Activated CD8-positive, alpha-beta T cell treated with anti-CD3 and anti-CD28 coated beads, Interleukin-2, amount 10 ng/mL, durations not matched to agents 7 days and 5 days (primary cell): ENCODE results near the gene APOH. TPM values are rescaled to one million over a fixed set of nuclear protein-coding genes. Genes with fewer than 3 reads are reported as not detected.

Experiments
- ATAC-seq: fragments of 150-1000 bp; cut with Tn5 transposase; one replicate; pipeline ENCODE4 v1.10.0; 2021; ENCODE audit warnings: moderate library complexity
- CTCF ChIA-PET: fragments of 350-600 bp; sonication (Branson Sonifier 250); formaldehyde crosslinking; loops from one replicate; lab custom pipeline; 2021; ENCODE audit warnings: antibody characterized with exemption; lab: Charles Lee
- POLR2A ChIA-PET: fragments of 350-600 bp; sonication (Branson Sonifier 250); formaldehyde crosslinking; loops from one replicate; lab custom pipeline; 2021; ENCODE audit warnings: antibody characterized with exemption; lab: Charles Lee
- DNase-seq: peaks from one replicate; pipeline ENCODE4 v3.0.0-alpha.2; 2020
- H3K27ac Mint-ChIP-seq: one replicate; pipeline ENCODE4 v1.8.0; 2021; ENCODE audit warnings: mild to moderate bottlenecking, mixed read lengths
- H3K27me3 Mint-ChIP-seq: one replicate; pipeline ENCODE4 v1.8.0; 2021; ENCODE audit warnings: low read depth, mixed read lengths
- H3K36me3 Mint-ChIP-seq: one replicate; pipeline ENCODE4 v1.8.0; 2021; ENCODE audit warnings: low read depth, mixed read lengths
- H3K4me1 Mint-ChIP-seq: one replicate; pipeline ENCODE4 v1.8.0; 2021; ENCODE audit warnings: low read depth, mixed read lengths
- H3K4me3 Mint-ChIP-seq: one replicate; pipeline ENCODE4 v1.8.0; 2021; ENCODE audit warnings: mild to moderate bottlenecking, mixed read lengths
- H3K9me3 Mint-ChIP-seq: one replicate; pipeline ENCODE4 v1.8.0; 2022; ENCODE audit warnings: mixed read lengths; ENCODE audit not compliant: insufficient read depth
- total RNA-seq, 2 experiments: library from RNA; stranded (reverse); gene quantifications; one replicate each; pipeline ENCODE4 v1.2.3, GENCODE V29; 2021

The APOH gene
- total RNA-seq, 2 experiments from 2014 or later = not detected

DNA sequence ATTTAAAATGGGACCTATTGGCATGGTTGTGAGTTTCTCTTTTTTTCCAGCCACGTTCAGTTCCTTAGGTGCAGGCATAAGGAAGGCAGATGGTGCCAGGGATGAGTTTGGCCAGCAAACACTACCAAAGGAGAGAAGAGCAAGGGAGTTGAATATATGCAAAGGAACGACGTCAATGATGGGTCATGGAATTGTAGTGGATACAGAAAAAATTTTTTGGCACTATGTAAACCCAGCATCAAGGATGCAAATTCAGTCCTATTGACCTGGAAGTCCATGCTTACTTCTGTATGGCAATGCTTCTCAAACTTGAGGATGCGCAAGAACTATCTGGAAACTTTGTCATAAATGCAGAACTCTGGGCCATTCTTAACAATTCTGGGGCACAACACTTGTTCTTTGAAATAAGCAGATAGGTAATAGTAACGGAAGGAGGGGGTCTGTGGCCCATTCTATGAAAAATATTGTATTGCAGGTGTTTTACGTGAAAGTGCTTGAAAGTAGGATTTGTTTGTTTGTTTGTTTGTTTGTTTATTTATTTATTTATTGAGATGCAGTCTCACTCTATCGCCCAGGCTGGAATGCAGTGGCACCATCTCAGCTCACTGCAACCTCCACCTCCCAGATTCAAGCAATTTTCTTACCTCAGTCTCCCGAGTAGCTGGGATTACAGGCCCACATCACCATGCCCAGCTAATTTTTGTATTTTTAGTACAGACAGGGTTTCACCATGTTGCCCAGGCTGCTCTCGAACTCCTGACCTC, 18.0 kb downstream of the APOH start:
- ChIA-PET POLR2A (no interaction called here), CTCF (no interaction called here)
- H3K4me1 Mint-ChIP-seq = no peaks in the 10 kb centered on the region
- ATAC-seq = no peak
- H3K9me3 Mint-ChIP-seq = no peaks in the 10 kb centered on the region
- no peak overlapping the region for H3K4me3 Mint-ChIP-seq
- no peak for DNase-seq
- H3K27me3 Mint-ChIP-seq = peaks cover 20% of the 10 kb centered on the region
- no peak overlapping the region for H3K27ac Mint-ChIP-seq
- H3K36me3 Mint-ChIP-seq = no peaks in the 10 kb centered on the region

GRCh38 chr17:66210208-66210574, 19.0 kb downstream of the APOH start:
- H3K4me3 Mint-ChIP-seq = no peak overlapping the region
- peaks cover 13% of the 10 kb centered on the region for H3K27me3 Mint-ChIP-seq
- ChIA-PET POLR2A (no interaction called here), CTCF (interaction anchor here (1.7 kb wide), 1 partner anchor 357 kb away, joined by 5 read pairs; no protein-coding TSS in a partner anchor)
- no peaks in the 10 kb centered on the region for H3K9me3 Mint-ChIP-seq
- no peaks in the 10 kb centered on the region for H3K4me1 Mint-ChIP-seq
- no peaks in the 10 kb centered on the region for H3K36me3 Mint-ChIP-seq
- no peak for DNase-seq
- H3K27ac Mint-ChIP-seq = no peak overlapping the region
- ATAC-seq = no peak

DNA sequence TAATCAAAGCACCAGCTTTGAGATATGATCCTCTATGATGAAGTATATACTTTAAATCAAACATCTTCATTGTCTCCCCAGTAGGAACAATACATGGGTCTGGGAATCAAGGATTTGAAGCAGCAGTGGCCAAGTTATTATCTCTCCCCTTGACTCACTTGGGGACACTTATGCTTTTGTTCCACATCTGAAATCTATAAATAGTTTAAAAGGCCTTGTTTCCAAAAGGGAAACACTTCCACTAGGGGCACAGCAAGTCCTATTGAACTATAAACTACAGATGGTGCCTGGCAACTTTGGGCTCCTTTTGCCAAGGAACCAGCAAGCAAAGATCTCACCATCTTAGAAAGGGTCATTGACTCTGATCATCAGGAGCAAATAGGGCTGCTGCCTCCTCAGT, 21.3 kb downstream of the APOH start:
- Mint-ChIP-seq H3K4me1 (no peaks in the 10 kb centered on the region), H3K9me3 (no peaks in the 10 kb centered on the region), H3K27ac (no peak overlapping the region), H3K27me3 (peaks cover 5% of the 10 kb centered on the region), H3K36me3 (no peaks in the 10 kb centered on the region), H3K4me3 (no peak overlapping the region)
- ATAC-seq (no peak), DNase-seq (no peak)
- POLR2A ChIA-PET = interaction anchor here (0.6 kb wide), 1 partner anchor 12 kb away, joined by 5 read pairs; no protein-coding TSS in a partner anchor
- CTCF ChIA-PET = no interaction called here

DNA sequence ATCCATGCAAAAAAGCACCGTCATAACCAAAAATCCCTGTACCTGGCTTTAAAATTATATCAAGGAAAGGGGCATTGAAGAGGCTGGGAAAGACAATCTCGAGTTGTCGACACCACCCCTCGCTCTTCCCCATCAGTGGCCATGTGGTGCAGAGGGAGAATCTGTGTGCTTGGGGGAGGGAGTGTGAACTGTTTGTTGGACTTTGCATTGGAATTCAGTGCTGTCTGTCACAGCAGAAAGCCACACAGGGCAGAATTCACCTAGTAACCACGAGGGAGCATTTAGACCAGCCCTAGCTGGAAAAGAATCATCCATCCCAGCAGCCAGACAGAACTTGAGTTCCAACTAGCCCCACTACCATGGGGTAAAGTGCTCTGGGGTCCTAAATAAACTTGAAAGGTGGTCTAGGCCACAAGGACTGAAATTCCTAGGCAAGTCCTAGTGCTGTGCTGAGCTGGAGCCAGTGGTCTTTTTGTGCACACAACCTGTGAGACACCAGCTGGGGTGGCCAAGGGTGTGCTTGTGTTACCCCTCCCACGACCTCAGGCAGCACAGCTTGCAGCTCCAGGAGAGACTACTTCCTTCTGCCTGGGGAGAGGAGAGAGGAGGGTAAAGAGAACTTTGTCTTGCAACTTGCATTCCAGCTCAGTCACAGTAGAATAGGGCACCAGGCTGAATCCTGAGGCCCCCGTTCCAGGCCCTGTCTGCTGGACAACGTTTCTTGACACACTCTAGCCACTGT, 25.8 kb downstream of the APOH start:
- Mint-ChIP-seq H3K27ac (no peak overlapping the region), H3K27me3 (peaks cover 2% of the 10 kb centered on the region), H3K36me3 (no peaks in the 10 kb centered on the region), H3K4me3 (no peak overlapping the region), H3K4me1 (peaks cover 18% of the 10 kb centered on the region), H3K9me3 (no peaks in the 10 kb centered on the region)
- no peak for ATAC-seq
- ChIA-PET POLR2A (no interaction called here), CTCF (no interaction called here)
- no peak for DNase-seq

- H3K27me3 Mint-ChIP-seq = peaks cover 2% of the 10 kb centered on the region
- no peak overlapping the region for H3K4me3 Mint-ChIP-seq
- DNase-seq (peak; percentile 56), ATAC-seq (no peak)
- no peaks in the 10 kb centered on the region for H3K36me3 Mint-ChIP-seq
- ChIA-PET CTCF (interaction anchor here (0.6 to 2.2 kb wide), 13 partner anchors 9 to 1180 kb away, joined by 3 to 8 read pairs (median 4); partner anchors contain the start of gene CEP112), POLR2A (no interaction called here)
- no peaks in the 10 kb centered on the region for H3K9me3 Mint-ChIP-seq
- no peak overlapping the region for H3K27ac Mint-ChIP-seq
- peaks cover 18% of the 10 kb centered on the region for H3K4me1 Mint-ChIP-seq
These were observed 28.5 kb downstream of the APOH start for GRCh38 chr17:66200685-66201092.

- Mint-ChIP-seq H3K9me3 (no peaks in the 10 kb centered on the region), H3K36me3 (no peaks in the 10 kb centered on the region), H3K27ac (no peak overlapping the region), H3K4me3 (no peak overlapping the region), H3K4me1 (peaks cover 18% of the 10 kb centered on the region), H3K27me3 (peaks cover 2% of the 10 kb centered on the region)
- ChIA-PET CTCF (no interaction called here), POLR2A (no interaction called here)
- ATAC-seq (no peak), DNase-seq (no peak)
These were observed 31.0 kb downstream of the APOH start for GRCh38 chr17:66198242-66198641.

DNA sequence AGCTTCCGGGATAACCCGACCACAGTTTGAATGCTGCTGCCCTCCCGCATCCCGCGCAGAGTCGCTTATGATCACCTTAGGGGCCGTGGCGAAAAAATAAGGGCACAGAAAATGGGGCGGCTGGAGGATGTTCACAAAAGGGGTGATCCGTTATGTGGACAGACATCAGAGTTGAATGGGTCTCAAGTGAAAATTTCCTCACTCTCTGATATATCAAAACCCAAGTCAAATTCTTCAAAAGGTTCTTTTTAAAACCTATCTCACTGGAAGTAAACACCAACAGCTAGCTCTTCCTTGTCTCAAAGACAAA, 36.9 kb downstream of the APOH start:
- CTCF ChIA-PET = interaction anchor here (0.9 kb wide), 1 partner anchor 8 kb away, joined by 4 read pairs; no protein-coding TSS in a partner anchor
- H3K4me1 Mint-ChIP-seq = peaks cover 17% of the 10 kb centered on the region
- POLR2A ChIA-PET = no interaction called here
- peak overlapping the region; percentile 48 for H3K27ac Mint-ChIP-seq
- H3K36me3 Mint-ChIP-seq = no peaks in the 10 kb centered on the region
- ATAC-seq (no peak), DNase-seq (no peak)
- peak overlapping the region; percentile 80 for H3K4me3 Mint-ChIP-seq
- H3K27me3 Mint-ChIP-seq = no peaks in the 10 kb centered on the region
- no peaks in the 10 kb centered on the region for H3K9me3 Mint-ChIP-seq

DNA sequence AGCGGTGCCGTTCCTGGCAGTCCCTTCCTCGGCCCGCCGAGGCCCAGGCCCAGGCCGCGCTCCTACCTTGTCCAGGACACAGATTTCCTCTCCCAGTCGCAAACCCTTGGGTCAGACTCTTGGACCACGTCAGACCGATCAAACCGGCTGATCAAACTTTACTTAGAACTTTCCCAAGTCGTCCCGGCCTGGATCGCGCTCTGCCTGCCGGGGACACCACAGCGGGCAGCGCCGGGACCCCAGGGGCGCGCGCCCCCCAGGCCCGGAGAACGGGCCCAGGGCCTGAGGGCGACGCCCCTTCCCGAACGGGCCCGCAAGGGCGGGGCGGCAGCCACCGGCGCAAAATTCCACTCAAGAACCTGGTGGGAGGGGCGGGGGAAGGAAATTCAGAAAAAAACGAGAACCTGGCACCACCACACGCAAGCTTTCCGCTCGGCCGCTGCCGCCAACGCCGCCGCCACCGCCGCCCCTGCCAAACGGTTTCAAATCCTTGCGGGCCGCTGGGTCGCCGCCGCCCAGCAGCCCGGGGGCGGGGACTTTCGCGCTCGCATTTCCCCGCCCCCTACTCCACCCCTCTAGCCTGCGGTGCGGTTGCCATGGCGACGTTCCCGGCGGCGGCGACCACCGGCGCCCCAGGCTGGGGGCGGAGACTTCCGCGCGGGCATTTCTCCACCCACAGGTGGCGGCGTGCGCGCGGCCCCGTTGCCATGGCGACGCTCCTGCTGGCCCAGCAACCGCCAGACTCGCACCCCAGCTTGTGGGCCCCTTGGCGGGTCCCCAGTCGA, 37.4 kb downstream of the APOH start, which contains the start of gene CEP112:
CEP112 (minus strand) TSS at position 541 of the 785 bp plus-strand sequence.
- no peaks in the 10 kb centered on the region for H3K9me3 Mint-ChIP-seq
- H3K27ac Mint-ChIP-seq = peak within 1 kb of the TSS; percentile 60
- DNase-seq = peak; percentile 91
- CTCF ChIA-PET = interaction anchor here (0.9 kb wide), 1 partner anchor 9 kb away, joined by 4 read pairs; no protein-coding TSS in a partner anchor
- H3K4me1 Mint-ChIP-seq = peaks cover 17% of the 10 kb centered on the region
- POLR2A ChIA-PET = no interaction called here
- H3K36me3 Mint-ChIP-seq = no peaks in the 10 kb centered on the region
- H3K27me3 Mint-ChIP-seq = no peaks in the 10 kb centered on the region
- ATAC-seq = peak; percentile 84
- peak within 1 kb of the TSS; percentile 80 for H3K4me3 Mint-ChIP-seq

- ChIA-PET CTCF (no interaction called here), POLR2A (no interaction called here)
- Mint-ChIP-seq H3K4me3 (peak overlapping the region; percentile 80), H3K4me1 (peaks cover 17% of the 10 kb centered on the region), H3K36me3 (no peaks in the 10 kb centered on the region), H3K9me3 (no peaks in the 10 kb centered on the region), H3K27ac (peak overlapping the region; percentile 60), H3K27me3 (no peaks in the 10 kb centered on the region)
- ATAC-seq (no peak), DNase-seq (no peak)
These were observed 38.2 kb downstream of the APOH start for GRCh38 chr17:66190738-66191592.

DNA sequence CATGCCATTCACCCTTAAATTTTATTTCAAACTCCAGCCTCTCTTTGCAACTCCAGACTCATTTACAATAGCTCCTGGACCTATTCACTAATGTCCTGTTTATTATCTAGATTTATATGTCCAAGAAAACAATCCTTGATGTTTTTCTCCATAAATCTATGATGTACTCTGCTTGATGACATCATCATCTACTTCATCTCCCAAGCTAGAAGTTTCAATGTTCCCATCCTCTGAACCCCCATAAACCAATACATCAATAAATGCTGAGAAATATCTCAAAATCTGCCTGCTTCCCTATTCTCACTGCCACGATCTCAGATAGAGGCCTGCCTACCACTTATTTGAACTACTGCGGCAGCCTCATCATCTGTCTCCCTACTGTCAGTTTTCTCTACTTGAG, 41.5 kb downstream of the APOH start:
- DNase-seq (no peak), ATAC-seq (no peak)
- H3K36me3 Mint-ChIP-seq = no peaks in the 10 kb centered on the region
- POLR2A ChIA-PET = no interaction called here
- H3K27ac Mint-ChIP-seq = no peak overlapping the region
- peaks cover 2% of the 10 kb centered on the region for H3K27me3 Mint-ChIP-seq
- no peak overlapping the region for H3K4me3 Mint-ChIP-seq
- H3K4me1 Mint-ChIP-seq = peaks cover 16% of the 10 kb centered on the region
- H3K9me3 Mint-ChIP-seq = no peaks in the 10 kb centered on the region
- CTCF ChIA-PET = interaction anchor here (1.0 to 2.6 kb wide), 2 partner anchors 11 to 13 kb away, joined by 3 to 8 read pairs; no protein-coding TSS in a partner anchor

DNA sequence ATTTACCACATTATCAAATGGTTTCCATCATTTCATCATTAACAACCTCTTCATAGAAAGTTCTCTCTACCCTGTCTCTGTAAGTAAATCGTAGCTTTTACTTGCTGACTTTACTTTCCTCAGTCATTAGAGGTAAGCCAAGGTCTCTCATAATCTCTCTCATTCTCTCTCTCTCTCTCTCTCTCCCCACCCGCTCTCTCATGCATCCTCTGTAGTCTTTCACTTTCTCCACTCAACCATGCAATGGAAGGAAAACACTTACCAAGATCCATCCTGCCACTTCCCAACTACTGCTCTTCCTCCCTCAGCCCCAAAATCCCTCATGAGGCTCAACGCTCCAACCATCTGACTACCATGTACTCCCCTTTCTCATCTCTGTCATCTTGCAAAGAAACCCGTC, 43.4 kb downstream of the APOH start:
- Mint-ChIP-seq H3K27me3 (peaks cover 2% of the 10 kb centered on the region), H3K36me3 (no peaks in the 10 kb centered on the region), H3K4me3 (no peak overlapping the region), H3K4me1 (peaks cover 3% of the 10 kb centered on the region), H3K9me3 (no peaks in the 10 kb centered on the region), H3K27ac (no peak overlapping the region)
- ChIA-PET POLR2A (no interaction called here), CTCF (interaction anchor here (1.1 kb wide), 1 partner anchor 20 kb away, joined by 3 read pairs; no protein-coding TSS in a partner anchor)
- DNase-seq (no peak), ATAC-seq (no peak)
